ENCODE measurements around the gene CAMTA2.

CAMTA2 gene

GRCh38 chr17:4998027-4998731, 10.7 kb upstream of the CAMTA2 start:
- ChIA-PET POLR2A (interaction anchor here (0.8 to 2.1 kb wide), 4 partner anchors 11 to 59 kb away, joined by 4 to 14 read pairs (median 5); partner anchors contain the start of genes CAMTA2, PFN1, RNF167 and SLC25A11), CTCF (interaction anchor here (0.8 to 2.9 kb wide), 6 partner anchors 8 to 89 kb away, joined by 3 to 17 read pairs (median 6); partner anchors contain the start of gene CAMTA2)
- TF ChIP-seq CTCF (IDR thresholded peaks at IDR 0.05; ENCODE audit: insufficient read depth, low read length, missing control alignments), result no peak
- peak overlapping the region; percentile 96 for H3K4me3 ChIP-seq (ENCODE audit: low read depth, low read length)
- DNase-seq (ENCODE audit: low read depth, low spot score), result no peak

GRCh38 chr17:4997302-4998026, 10.0 kb upstream of the CAMTA2 start, which contains the start of the genes INCA1 and KIF1C:
INCA1 (minus strand) TSS chr17:4997522; CDS start chr17:4994437, 3,085 bp downstream.
KIF1C (plus strand) TSS chr17:4997950; CDS start chr17:5000247, 2,297 bp downstream.
- peak within 1 kb of the TSS; percentile 96 for H3K4me3 ChIP-seq (ENCODE audit: low read depth, low read length)
- CTCF ChIA-PET, result interaction anchor here (0.6 to 2.9 kb wide), 8 partner anchors 10 to 94 kb away, joined by 3 to 17 read pairs (median 6); partner anchors contain the start of genes CAMTA2 and CHRNE

GRCh38 chr17:4994081-4994595, 6.7 kb upstream of the CAMTA2 start:
- CTCF ChIA-PET, result interaction anchor here (1.7 kb wide), 1 partner anchor 8 kb away, joined by 10 read pairs; no protein-coding TSS in a partner anchor
- H3K4me3 ChIP-seq (ENCODE audit: low read depth, low read length), result no peak overlapping the region
- DNase-seq (ENCODE audit: low read depth, low spot score), result no peak
- no peak for TF ChIP-seq CTCF (IDR thresholded peaks at IDR 0.05; ENCODE audit: insufficient read depth, low read length, missing control alignments)
- POLR2A ChIA-PET, result no interaction called here

More at GRCh38 chr17:4997302-4998026, 10.0 kb upstream of the CAMTA2 start, which contains the start of the genes INCA1 and KIF1C:
- TF ChIP-seq CTCF (IDR thresholded peaks at IDR 0.05; ENCODE audit: insufficient read depth, low read length, missing control alignments), result no peak
- POLR2A ChIA-PET, result interaction anchor here (0.6 to 2.1 kb wide), 7 partner anchors 10 to 58 kb away, joined by 3 to 14 read pairs (median 4); partner anchors contain the start of genes CAMTA2, PFN1, RNF167 and SLC25A11
- peak; percentile 21 for DNase-seq (ENCODE audit: low read depth, low spot score)

GRCh38 chr17:4987767-4988567, 492 bp upstream of the CAMTA2 start:
- H3K4me3 ChIP-seq (ENCODE audit: low read depth, low read length), result peak overlapping the region; percentile 81
- TF ChIP-seq CTCF (IDR thresholded peaks at IDR 0.05; ENCODE audit: insufficient read depth, low read length, missing control alignments), result no peak
- no peak for DNase-seq (ENCODE audit: low read depth, low spot score)
- CTCF ChIA-PET, result interaction anchor here (0.7 to 8.0 kb wide), 17 partner anchors 10 to 79 kb away, joined by 3 to 76 read pairs (median 4); partner anchors contain the start of genes INCA1, KIF1C, PFN1 and SPAG7
- POLR2A ChIA-PET, result interaction anchor here (0.6 to 2.8 kb wide), 8 partner anchors 10 to 71 kb away, joined by 3 to 14 read pairs (median 5); partner anchors contain the start of genes INCA1, KIF1C, PFN1 and RNF167

GRCh38 chr17:4986403-4986802, 1.1 kb downstream of the CAMTA2 start:
- POLR2A ChIA-PET, result interaction anchor here (0.9 to 2.8 kb wide), 5 partner anchors 11 to 46 kb away, joined by 3 to 14 read pairs (median 7); partner anchors contain the start of genes INCA1, KIF1C, PFN1 and RNF167
- peak overlapping the region; percentile 81 for H3K4me3 ChIP-seq (ENCODE audit: low read depth, low read length)
- CTCF ChIA-PET, result interaction anchor here (0.8 to 8.0 kb wide), 11 partner anchors 9 to 78 kb away, joined by 3 to 76 read pairs (median 9); partner anchors contain the start of genes INCA1, KIF1C, RNF167 and SLC25A11
- TF ChIP-seq CTCF (IDR thresholded peaks at IDR 0.05; ENCODE audit: insufficient read depth, low read length, missing control alignments), result no peak
- DNase-seq (ENCODE audit: low read depth, low spot score), result no peak

Data from AG04449 (cell line).